Measurements from ENCODE around the gene HLA-DMB. TPM values are rescaled to one million over a fixed set of nuclear protein-coding genes. Genes with fewer than 3 reads are reported as not detected.
A peak's percentile ranks its signal among the peaks of the same experiment; 100 is the strongest.

Gene HLA-DMB
- total RNA-seq, 1 experiment from 2014 or later: 3.3 TPM

- no peaks in the 10 kb centered on the region for H3K79me2 ChIP-seq (ENCODE audit: insufficient read depth, low read length)
- no peaks in the 10 kb centered on the region for H3K9me3 ChIP-seq (ENCODE audit: control insufficient read depth in 1 of 2, insufficient read depth in 1 of 2, low read depth in 1 of 2, low read length in 2 of 2)
- peaks cover 4 to 16% of the 10 kb centered on the region in 2 experiments; a peak in 3 of 4 replicates for H3K4me1 ChIP-seq (ENCODE audit: control insufficient read depth in 1 of 2, insufficient read depth in 2 of 2, low read length in 2 of 2)
- no peaks in the 10 kb centered on the region for H3K36me3 ChIP-seq (ENCODE audit: control insufficient read depth in 1 of 2, insufficient read depth in 2 of 2, low read length in 2 of 2)
- no peaks in the 10 kb centered on the region for H3K27me3 ChIP-seq (ENCODE audit: insufficient read depth, low read length)
- CTCF ChIA-PET: interaction anchor here (0.8 to 3.0 kb wide), 8 partner anchors 9 to 92 kb away, joined by 3 to 18 read pairs (median 5); partner anchors contain the start of genes HLA-DMA and TAP2
- ATAC-seq: peak; percentile 100
- TSS peak; percentile 67 for BruUV-seq (replicated peaks)
- DNase-seq (ENCODE audit: low read depth, low spot score): peak; percentile 85
- POLR2A ChIA-PET: interaction anchor here (0.5 to 2.3 kb wide), 6 partner anchors 10 to 439 kb away, joined by 3 to 30 read pairs (median 4); no protein-coding TSS in a partner anchor
- peak overlapping the region; percentile 72 for H3K27ac ChIP-seq (ENCODE audit: low read depth, low read length)
- H3K4me3 ChIP-seq (replicated peaks in 1 of 2; ENCODE audit: low read depth in 1 of 2, low read length in 2 of 2): peak overlapping the region; percentile 71 to 72
- no peaks in the 10 kb centered on the region for H4K20me1 ChIP-seq (ENCODE audit: insufficient read depth)
- H3K9me2 ChIP-seq (ENCODE audit: insufficient read depth): no peaks in the 10 kb centered on the region
- RAD21 ChIA-PET (ENCODE audit: low non-redundant PET in 1 of 2, low total read pairs in 2 of 2, uncharacterized antibody in 2 of 2, unreplicated experiment in 2 of 2): interaction anchor here in 1 of 2 experiments (0.7 to 1.2 kb wide), 2 partner anchors 77 to 90 kb away, joined by 3 to 4 read pairs; no protein-coding TSS in a partner anchor
- intact Hi-C loops (cut with micrococcal nuclease): no loop called here
- H3K9ac ChIP-seq (ENCODE audit: low read length): peak overlapping the region; percentile 67
- peak overlapping the region; percentile 19 for H2AFZ ChIP-seq (ENCODE audit: low read depth, low read length, poor library complexity, severe bottlenecking)
- H3K4me2 ChIP-seq (ENCODE audit: low read length): peak overlapping the region; percentile 96
- no peak for TF ChIP-seq CBX3 (IDR thresholded peaks at IDR 0.05; ENCODE audit: low read depth)
- no peak for TF ChIP-seq JUND (IDR thresholded peaks at IDR 0.05)
- no peak for TF ChIP-seq RAD21 (IDR thresholded peaks at IDR 0.05; ENCODE audit: low read depth)
- no peak for TF ChIP-seq ATF3 (IDR thresholded peaks at IDR 0.05)
- peak; percentile 36; the same call in 1 of the 2 replicates for TF ChIP-seq ZFX (IDR thresholded peaks at IDR 0.05)
- no peak for TF ChIP-seq EZH2phosphoT487 (IDR thresholded peaks at IDR 0.05; ENCODE audit: borderline replicate concordance)
- no peak for TF ChIP-seq POLR2A (IDR thresholded peaks at IDR 0.05; ENCODE audit: borderline replicate concordance, extremely low read depth, insufficient read depth, insufficient read length)
- peak; percentile 60 for TF ChIP-seq YY1 (IDR thresholded peaks at IDR 0.05; ENCODE audit: extremely low read depth, insufficient replicate concordance, low read depth, low read length)
- no peak for TF ChIP-seq ZNF274 (IDR thresholded peaks at IDR 0.05; ENCODE audit: low read depth, low read length)
- TF ChIP-seq, protein P1, sequence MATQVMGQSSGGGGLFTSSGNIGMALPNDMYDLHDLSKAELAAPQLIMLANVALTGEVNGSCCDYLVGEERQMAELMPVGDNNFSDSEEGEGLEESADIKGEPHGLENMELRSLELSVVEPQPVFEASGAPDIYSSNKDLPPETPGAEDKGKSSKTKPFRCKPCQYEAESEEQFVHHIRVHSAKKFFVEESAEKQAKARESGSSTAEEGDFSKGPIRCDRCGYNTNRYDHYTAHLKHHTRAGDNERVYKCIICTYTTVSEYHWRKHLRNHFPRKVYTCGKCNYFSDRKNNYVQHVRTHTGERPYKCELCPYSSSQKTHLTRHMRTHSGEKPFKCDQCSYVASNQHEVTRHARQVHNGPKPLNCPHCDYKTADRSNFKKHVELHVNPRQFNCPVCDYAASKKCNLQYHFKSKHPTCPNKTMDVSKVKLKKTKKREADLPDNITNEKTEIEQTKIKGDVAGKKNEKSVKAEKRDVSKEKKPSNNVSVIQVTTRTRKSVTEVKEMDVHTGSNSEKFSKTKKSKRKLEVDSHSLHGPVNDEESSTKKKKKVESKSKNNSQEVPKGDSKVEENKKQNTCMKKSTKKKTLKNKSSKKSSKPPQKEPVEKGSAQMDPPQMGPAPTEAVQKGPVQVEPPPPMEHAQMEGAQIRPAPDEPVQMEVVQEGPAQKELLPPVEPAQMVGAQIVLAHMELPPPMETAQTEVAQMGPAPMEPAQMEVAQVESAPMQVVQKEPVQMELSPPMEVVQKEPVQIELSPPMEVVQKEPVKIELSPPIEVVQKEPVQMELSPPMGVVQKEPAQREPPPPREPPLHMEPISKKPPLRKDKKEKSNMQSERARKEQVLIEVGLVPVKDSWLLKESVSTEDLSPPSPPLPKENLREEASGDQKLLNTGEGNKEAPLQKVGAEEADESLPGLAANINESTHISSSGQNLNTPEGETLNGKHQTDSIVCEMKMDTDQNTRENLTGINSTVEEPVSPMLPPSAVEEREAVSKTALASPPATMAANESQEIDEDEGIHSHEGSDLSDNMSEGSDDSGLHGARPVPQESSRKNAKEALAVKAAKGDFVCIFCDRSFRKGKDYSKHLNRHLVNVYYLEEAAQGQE (IDR thresholded peaks at IDR 0.05; ENCODE audit: low read depth): no peak
- TF ChIP-seq FOSL1 (IDR thresholded peaks at IDR 0.05; ENCODE audit: low read depth): no peak
- no peak for TF ChIP-seq EGR1 (IDR thresholded peaks at IDR 0.05; ENCODE audit: low read depth)
- peak; percentile 24; the same call in 1 of the 2 replicates for TF ChIP-seq ELF1 (IDR thresholded peaks at IDR 0.05; ENCODE audit: borderline replicate concordance, low read depth)
- no peak for TF ChIP-seq CTCF (IDR thresholded peaks at IDR 0.05 in 2 of 3, conservative IDR thresholded peaks at IDR 0.05 in 1 of 3; ENCODE audit: borderline replicate concordance in 1 of 3, insufficient read depth in 1 of 3, low read depth in 2 of 3, low read length in 2 of 3)
- no peak for TF ChIP-seq EZH2 (IDR thresholded peaks at IDR 0.05)
- peak; percentile 89 for TF ChIP-seq SP1 (IDR thresholded peaks at IDR 0.05; ENCODE audit: low read depth)
- no peak for TF ChIP-seq TCF7L2 (IDR thresholded peaks at IDR 0.05; ENCODE audit: borderline replicate concordance, extremely low read depth, insufficient read depth, insufficient read length)
- TF ChIP-seq SIN3A (IDR thresholded peaks at IDR 0.05; ENCODE audit: low read depth): peak; percentile 54; the same call in 1 of the 2 replicates
- TF ChIP-seq, protein P2, sequence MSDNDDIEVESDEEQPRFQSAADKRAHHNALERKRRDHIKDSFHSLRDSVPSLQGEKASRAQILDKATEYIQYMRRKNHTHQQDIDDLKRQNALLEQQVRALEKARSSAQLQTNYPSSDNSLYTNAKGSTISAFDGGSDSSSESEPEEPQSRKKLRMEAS (IDR thresholded peaks at IDR 0.05): peak; percentile 60
- TF ChIP-seq SRF (IDR thresholded peaks at IDR 0.05; ENCODE audit: low read depth): no peak
- no peak for TF ChIP-seq CEBPB (IDR thresholded peaks at IDR 0.05; ENCODE audit: low read depth)
- TF ChIP-seq POLR2AphosphoS5 (IDR thresholded peaks at IDR 0.05; ENCODE audit: low read depth, low read length): peak; percentile 92
Measured at GRCh38 chr6:32894085-32895005, 46.5 kb downstream of the HLA-DMB start.
